Stimulated activated CD8-positive, alpha-beta memory T cell treated with anti-CD3 and anti-CD28 coated beads, Interleukin-15, amount 100 ng/mL, for 48 hours (primary cell): ENCODE results near the gene CAPNS1.
A peak's percentile ranks its signal among the peaks of the same experiment; 100 is the strongest.

ENCODE experiments used
- DNase-seq, 2 donors: peaks; one replicate each; pipeline ENCODE4 v3.0.0-alpha.2; 2020; ENCODE audit warnings: low read depth in 2 of 2

Gene CAPNS1

GRCh38 chr19:36139473-36140303 lies at the start of gene CAPNS1:
CAPNS1 (plus strand) TSS chr19:36140066; CDS start chr19:36141012, 946 bp downstream.
- peak; percentile 94 to 95 for DNase-seq

- no peak for DNase-seq
These were observed 48.8 kb upstream of the CAPNS1 start for GRCh38 chr19:36090910-36091695.

DNA sequence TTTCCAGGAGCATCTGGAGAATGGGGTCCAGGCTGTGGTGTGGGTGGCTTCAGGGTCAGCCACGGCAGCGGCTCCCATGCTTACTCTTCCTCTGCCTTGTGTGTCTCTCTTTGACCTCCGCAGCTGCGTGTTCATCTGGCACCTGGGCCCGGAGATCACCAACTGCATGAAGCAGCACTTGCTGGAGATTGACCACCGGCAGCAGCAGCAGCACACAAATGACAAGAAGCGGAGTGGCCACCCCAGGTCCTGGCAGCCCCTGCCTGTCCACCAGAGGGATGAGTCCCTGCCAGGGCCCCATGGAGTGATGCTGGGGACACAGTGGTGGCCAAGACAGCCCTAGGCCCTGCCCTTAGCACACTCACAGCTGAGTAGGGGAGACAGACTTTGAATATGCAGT lies 47.3 kb upstream of the CAPNS1 start:
- DNase-seq: no peak

- DNase-seq: peak in 1 of 2 donors; percentile 23
These were observed 46.7 kb upstream of the CAPNS1 start for GRCh38 chr19:36093146-36093662.

DNA sequence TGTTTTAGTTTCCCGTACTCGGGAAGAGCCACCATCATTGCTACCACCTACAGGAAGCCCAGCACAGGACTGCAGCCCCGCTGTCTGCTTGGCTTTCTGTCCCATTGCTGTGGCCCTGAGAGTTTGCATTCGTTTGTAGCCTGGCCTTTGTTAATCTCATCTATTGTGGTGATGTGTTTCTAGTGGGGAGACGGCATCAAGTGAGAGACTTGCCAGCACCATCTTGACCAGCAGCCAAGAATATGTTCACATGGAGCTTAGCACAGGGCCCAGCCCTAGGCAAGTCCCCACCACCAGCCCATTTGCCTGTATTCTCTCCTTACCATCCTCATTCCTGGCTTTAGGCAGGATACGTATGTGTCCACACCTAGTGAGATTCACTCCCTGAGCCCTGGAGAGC lies 46.2 kb upstream of the CAPNS1 start:
- DNase-seq: no peak

DNA sequence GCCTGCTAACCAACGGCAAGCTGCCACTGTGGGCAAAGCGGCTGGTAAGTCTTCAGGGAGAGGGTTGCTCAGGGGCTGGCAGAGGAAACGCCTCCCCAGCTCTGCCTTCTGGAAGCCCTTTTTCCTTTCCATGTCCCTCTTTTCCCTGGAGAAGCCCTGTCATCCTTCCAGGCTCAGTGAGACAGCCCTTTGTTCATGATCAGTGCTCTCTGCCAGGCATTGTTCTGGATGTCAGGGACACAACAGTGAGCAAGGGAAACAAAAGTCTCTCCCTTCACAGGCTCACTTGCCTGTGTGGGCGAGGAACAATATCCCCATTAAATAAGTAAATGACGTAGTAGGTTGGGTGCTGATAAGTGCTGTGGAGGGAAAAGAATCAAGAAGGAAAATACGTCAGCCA lies 42.8 kb upstream of the CAPNS1 start:
- DNase-seq: no peak

DNA sequence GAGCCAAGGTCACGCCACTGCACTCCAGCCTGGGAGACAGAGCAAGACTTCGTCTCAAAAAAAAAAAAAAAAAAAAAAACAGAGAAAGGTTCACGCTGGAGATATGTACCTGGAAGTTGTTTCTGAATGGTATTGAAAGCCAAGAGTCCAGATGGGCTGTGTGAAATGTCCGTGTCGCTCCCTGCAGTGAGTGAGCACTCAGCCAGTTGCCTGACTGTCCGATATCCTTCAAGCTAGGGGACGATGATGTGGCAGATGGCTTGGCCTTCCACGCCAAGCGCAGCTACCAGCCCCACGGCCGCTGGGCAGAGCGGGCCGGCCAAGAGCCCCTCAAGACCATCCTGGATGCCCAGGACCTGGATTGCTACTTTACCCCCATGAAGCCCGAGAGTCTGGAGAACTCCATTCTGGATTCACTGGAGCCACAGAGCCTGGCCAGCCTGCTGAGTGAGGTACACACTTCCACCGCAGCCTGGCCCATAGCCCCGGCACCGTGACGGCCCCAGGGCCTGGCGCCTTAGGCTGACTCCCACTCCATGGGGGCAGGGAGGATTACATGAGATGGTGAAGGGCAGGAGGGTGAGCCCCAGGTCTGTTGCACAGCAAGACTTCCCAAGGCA lies 40.6 kb upstream of the CAPNS1 start:
- DNase-seq: no peak

- no peak for DNase-seq
These were observed 39.4 kb upstream of the CAPNS1 start for GRCh38 chr19:36100476-36100875.

GRCh38 chr19:36101550-36102327 lies 38.1 kb upstream of the CAPNS1 start:
- DNase-seq: no peak

DNA sequence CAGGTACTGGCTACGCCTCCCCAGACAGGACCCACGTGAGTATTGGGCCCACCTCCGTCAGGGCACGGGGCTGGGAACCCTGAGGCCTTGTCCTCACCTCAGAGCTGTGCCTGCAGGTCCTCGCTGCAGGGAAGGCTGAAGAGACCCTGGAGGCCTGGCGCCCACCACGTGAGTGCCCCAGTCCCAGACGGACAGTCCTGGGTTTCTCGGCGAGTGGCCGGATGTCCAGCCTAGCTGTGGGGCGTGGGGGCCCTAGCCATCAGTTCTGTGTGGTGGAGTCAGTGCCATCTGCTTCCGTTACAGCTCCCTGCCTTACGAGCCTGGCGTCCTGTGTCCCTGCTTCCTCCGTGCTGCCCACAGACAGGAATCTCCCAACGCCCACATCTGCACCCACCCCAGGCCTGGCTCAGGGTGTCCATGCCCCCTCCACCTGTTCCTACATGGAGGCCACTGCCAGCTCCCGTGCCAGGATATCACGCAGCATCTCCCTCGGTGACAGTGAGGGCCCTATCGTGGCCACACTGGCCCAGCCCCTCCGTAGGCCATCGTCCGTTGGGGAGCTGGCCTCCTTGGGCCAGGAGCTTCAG lies 36.7 kb upstream of the CAPNS1 start:
- no peak for DNase-seq

DNA sequence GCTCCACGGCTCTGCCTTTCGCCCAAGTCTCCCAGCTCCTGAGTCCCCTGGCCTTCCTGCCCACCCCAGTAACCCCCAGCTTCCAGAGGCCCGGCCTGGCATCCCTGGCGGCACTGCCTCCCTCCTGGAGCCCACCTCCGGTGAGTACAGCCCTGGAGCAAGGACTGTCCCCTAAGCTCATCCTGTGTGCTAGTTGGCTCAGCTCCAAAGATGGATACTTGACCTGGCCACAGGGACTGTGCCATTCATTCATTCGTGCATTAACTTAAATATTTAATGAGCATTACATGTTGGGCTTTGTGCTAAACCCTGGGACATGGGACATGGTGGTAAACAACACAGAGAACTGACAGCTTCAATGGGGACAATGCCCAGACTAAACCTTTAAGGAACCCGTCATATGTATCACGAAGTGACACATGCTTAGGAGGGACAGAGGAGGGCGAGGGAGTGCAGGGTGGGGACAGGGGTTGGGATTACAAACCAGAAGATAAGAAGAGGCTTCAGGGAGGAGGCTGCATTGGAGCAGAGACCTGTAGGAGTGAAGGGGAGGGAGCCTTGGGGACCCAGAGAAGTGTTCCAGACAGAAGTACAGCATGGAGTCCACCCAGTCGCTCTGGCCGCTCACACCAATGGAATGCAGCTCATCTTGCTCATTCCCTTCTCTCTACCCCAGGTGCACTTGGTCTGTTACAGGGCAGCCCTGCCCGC lies 35.9 kb upstream of the CAPNS1 start:
- no peak for DNase-seq

DNA sequence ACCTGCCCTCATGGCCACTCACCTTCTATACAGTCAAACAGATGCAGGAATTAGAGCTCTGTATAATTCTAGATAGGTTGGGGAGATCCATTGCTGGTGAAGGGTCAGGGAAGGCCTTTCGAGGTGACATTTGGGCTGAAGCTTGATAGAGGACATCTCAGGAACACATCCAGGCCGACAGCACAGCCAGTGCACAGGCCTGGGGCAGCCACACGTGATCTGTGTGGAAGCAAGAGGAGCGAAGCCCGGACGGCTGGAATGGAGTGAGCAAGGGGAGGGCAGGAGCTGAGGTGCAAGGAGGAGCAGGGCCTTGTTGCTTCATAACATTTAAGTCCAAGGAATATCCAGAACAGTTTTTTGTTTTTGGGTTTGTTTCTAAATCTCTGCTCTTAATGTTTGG lies 33.4 kb upstream of the CAPNS1 start:
- DNase-seq: no peak

GRCh38 chr19:36106991-36107390 lies 32.9 kb upstream of the CAPNS1 start:
- no peak for DNase-seq

- DNase-seq: no peak
These were observed 31.2 kb upstream of the CAPNS1 start for GRCh38 chr19:36108684-36109083.

DNA sequence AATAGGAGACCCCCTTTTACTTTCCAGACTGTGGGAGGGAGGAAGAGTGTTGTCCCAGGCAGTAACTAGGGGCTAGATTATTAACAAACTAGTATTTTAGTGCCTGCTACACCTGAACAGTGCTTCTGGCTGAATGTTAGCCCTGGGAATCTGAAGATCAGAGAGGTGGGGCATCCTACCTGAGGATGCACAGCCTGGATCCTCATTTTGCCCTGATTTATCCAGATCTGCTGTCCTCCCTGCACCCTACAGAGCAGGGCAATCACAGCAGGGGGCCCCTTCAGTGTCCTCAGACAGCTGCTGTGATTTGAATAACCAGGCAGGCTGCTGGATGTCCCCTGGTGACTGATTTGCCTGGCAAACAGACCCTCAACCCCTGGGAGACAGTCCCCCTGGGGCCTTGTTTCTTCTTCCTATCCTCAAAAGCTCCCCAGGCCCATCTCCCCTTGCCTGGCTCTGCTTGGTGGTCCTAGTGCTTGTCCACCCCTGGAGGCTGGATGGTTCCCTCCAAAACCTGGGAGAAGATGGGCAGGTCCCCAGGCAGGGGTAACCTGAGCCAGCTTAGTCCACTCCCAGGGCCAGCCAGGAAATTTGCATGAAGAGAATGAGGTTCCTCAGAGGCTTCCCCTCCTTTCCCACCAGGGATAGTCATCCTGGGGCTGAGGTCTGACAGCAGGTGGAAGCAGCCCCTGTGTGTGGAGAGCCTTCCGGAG lies 29.2 kb upstream of the CAPNS1 start, which contains the start of gene OVOL3:
Gene OVOL3, plus strand, starts transcription at position 657 of the 713 bp plus-strand sequence. CDS start 60 bp downstream, outside the sequence.
- DNase-seq: no peak

DNA sequence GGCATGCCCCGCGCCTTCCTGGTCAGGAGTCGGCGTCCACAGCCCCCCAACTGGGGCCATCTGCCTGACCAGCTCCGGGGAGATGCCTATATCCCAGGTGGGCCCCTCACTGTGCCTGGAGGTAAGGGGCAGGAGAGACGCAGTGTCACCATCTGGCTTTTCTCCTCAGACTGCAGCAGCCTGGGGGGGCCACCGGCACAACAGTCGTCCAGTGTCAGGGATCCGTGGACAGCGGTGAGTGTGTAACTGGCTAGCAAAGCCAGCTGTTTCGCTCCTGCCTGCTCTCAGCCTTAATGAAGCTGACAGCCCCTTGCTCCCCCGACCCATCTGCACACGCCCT lies 28.7 kb upstream of the CAPNS1 start:
- no peak for DNase-seq

DNA sequence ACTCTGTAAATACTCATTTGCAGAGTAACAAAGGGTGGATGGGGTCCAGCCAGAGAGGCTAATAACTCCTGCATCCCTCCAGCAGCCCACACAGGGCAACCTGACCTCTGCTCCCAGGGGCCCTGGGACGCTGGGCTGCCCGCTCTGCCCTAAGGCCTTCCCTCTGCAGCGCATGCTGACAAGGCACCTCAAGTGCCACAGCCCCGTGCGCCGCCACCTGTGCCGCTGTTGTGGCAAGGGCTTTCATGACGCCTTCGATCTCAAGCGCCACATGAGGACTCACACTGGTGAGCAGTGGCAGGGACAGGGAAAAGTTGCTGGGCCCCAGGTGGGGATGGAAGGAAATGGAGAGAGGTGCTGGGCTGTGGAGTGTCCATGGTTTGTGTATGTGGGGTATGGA lies 27.2 kb upstream of the CAPNS1 start:
- no peak for DNase-seq

- DNase-seq: no peak
These were observed 26.4 kb upstream of the CAPNS1 start for GRCh38 chr19:36113425-36113824.

- no peak for DNase-seq
These were observed 25.8 kb upstream of the CAPNS1 start for GRCh38 chr19:36113894-36114720.
